Measurements from ENCODE around the gene OR52D1.

The OR52D1 gene

DNA sequence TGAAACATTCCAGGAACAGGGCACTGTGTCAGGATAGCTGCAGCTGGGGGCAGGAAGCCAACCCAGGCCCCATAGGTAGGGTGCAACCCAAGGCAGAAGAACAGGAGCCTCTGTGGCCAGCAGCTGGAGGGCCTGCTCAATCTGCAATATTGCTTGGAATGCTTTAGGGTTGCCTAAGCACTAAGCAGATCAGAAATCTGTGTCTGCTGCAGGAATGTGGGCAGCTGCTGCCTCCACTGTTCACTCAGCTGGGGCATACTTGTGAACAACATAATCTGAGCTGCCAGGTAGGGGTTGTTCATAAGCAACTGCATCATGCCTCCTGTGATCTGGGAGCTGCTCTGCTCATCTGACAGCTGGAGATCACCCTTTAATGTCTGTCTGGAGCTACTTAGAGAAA is 26.4 kb downstream of the OR52D1 start:
- no peak for DNase-seq

- no peak for DNase-seq
These were observed 28.1 kb downstream of the OR52D1 start, which contains the start of gene UBQLNL for GRCh38 chr11:5516599-5516998. Gene UBQLNL, minus strand, starts transcription at chr11:5516699. Its CDS starts 258 bp downstream, at chr11:5516441.

DNA sequence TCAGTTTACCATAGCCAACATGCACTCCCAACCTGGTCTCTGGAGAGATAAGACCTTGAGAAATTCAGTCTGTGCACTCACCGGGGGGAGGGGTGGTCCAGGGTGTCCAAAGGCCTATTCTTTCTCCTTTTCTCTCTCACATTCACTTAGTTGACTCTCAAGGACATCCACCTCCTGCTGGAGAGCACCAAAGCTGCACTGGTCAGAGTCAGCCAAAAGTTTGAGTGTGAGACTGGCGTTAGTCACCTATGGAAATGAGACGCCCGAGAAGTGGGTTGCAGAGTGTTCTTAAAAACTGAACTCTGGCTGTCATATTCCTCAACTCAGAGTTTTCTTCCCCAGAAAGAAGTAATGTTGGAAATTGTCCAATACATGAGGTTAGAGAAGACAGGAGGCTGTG is 33.1 kb downstream of the OR52D1 start:
- DNase-seq: no peak

GRCh38 chr11:5522308-5522707 is 33.8 kb downstream of the OR52D1 start:
- no peak for DNase-seq

DNA sequence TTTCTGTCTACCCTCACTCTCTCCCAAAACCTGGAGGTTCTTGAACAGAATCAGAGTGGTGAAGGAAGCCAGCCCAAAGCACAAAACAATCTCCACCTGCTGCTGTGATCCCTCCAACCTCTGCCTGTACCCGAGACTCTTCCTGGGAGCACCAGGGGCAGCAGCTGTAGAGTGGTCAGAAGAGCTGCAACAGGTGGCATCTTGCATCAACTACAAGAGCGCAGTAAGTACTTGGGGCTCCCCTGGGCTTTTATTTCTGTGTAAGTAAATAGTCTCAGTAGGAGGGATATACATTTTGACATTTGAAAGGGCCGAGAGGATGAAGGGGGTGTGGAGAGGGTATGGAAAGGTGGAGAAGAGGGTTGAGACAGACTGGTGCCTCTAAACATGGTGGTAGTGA is 36.3 kb downstream of the OR52D1 start:
- DNase-seq: no peak

GRCh38 chr11:5527716-5528115 is 39.2 kb downstream of the OR52D1 start:
- DNase-seq: no peak

GRCh38 chr11:5528495-5528894 is 40.0 kb downstream of the OR52D1 start:
- DNase-seq: no peak

GRCh38 chr11:5531053-5531831 is 42.8 kb downstream of the OR52D1 start:
- no peak for DNase-seq

DNA sequence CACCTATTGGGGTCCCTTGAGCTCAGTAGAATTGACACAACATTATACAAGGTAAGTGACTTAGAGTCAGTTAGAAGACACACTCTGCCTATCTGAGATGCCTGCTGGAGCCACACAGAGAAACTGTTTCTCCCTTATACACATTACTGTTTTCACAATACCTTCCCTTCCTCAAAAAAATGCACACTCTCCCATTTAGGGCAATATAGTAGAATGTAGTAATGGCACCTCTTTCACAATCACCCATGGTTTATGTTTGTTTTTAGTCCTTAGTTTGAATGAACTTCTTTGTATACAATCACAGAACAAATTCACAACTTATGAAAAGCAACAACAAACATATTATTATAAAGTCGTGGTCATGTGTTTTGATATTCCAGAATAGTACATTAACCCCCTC is 45.6 kb downstream of the OR52D1 start:
- DNase-seq: no peak

DNA sequence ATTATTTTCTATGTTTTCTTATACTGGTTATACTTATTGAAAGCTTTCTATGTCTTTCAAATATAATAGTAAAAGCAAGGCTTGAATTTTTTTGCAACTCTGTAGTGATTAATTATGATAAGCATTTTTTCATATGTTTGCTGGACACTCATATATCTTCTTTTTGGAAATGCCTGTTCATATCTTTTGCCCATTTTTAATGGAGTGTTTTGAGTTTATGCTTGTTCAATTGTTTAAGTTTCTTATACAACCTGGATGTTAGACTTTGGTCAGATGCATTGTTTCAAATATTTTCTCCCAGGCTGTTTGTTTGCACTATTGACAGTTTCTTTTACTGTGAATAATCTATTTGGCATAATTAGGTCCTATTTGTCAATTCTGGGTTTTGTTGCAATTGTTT is 48.0 kb downstream of the OR52D1 start:
- no peak for DNase-seq
